ENCODE results near the gene FGF11.
"Not testable (repeated sequence)": the region's sequence is repeated elsewhere in the genome, so short reads cannot be mapped to it uniquely, and the experiment has no call there.

Gene FGF11

DNA sequence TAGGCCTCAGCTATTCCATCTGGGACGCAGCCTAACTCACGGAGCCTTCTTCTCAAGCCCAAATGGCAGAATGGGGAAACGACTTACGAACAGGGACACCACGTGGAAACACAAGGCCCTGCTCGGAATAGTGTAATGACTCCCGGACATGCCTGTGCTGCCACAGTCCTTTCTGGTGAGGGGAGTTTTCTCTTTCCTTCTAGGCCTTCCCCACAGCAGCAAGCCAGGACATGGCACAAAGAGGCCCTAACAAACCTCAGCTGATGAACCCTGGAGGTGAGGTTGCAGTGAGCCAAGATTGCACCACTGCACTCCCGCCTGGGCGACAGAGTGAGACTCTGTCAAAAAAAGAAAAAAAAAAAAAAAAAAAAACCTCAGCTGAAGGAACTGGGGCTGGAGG, 24.8 kb downstream of the FGF11 start:
- DNase-seq, result no peak

DNA sequence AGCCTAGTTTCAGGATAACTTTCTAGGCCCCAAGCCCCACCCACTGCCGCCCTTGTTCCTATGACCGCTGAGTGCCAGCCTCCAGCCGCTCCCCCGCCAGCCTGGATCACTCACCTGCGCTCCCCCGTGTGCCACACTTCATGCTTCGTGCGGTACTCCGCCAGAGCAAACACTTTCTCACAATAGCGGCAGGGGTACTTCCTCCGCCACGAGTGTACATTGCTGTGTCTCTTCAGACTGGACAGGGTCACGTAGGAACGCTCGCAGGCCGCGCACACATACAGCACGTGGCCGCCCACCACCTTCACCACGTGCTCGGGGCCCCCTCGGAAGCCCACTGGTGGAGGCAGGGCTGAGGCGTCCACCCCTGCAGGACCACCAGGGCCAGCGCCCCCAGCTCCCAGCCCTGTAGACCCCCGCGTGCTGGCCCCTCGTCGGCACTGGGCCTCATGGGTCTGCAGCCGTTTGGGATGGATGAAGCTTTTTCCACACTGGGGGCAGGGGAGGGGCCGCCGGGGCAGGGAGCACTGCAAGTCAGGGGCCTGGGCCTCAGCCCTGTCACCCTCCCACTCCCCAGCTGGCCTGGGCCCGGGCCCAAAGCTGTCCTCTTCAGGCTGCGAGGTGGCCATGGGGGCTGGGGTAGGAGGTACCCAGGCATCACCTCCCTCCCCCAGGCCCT, 26.4 kb downstream of the FGF11 start:
- no peak for DNase-seq

- no peak for DNase-seq
Observed at GRCh38 chr17:7466318-7466638, 27.0 kb downstream of the FGF11 start.

- DNase-seq, result no peak
Observed at GRCh38 chr17:7466639-7467341, 27.5 kb downstream of the FGF11 start.

DNA sequence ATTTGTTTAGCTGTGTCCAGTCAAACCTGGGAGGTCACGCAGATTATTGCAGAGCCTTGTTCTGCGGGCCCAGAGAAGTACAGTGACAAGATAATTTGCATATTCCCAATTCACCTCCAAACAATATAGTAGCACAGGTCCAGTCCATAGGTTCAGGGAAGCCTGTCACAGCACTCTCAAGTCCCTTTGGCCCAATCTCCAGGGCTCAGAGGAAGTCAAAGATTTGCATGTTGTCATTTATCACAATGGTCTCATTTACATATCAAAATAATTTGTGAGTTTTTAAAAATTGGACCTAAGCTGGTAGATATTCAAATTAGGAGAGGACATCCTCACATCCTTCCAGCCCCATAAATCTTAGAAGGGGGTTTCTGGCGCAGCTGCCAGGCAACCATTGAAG, 28.2 kb downstream of the FGF11 start:
- no peak for DNase-seq

- no peak for DNase-seq
Observed at GRCh38 chr17:7468290-7468689, 29.0 kb downstream of the FGF11 start.

- DNase-seq, result no peak
Observed at GRCh38 chr17:7468804-7469389, 29.6 kb downstream of the FGF11 start.

- not testable (repeated sequence) for DNase-seq
Observed at GRCh38 chr17:7469843-7470242, 30.5 kb downstream of the FGF11 start.

DNA sequence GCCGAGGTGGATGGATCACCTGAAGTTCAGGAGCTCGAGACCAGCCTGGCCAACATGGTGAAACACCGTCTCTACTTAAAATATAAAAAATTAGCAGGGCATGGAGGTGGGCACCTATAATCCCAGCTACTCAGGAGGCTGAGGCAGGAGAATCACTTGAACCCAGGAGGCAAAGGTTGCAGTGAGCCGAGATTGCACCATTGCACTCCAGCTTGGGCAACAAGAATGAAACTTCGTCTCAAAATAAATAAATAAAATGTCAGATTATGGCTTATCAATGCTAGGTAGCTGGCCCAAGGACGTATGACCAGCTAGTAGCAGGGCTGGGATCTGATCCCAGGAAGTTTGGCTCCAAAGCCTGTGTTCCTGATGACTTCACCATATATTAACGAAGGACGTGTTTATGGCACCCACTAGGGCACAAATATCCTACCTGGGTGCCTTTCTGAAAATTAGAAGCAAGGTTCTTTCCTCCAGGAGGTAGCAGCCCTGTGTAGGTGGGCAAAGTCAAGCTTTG, 31.2 kb downstream of the FGF11 start:
- not testable (repeated sequence) for DNase-seq

DNA sequence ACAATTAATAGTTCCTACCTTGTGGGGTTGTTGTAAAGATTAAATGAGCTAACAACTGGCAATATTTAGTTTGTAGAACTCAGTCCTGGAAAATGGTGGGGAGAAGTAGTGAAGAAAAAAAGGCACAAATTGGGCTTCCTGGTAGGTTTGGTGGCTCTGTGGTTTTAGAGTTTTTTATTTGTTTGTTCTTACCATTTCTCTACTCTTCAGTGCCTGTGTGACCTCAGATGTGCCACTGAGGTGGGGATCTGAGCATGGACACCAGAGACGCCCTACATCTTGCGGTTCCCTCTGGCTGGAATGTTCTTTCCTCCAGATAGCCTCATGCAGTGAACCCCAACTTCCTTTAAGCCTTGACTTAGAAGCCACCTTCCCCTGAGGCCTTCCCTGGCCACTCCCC, 32.4 kb downstream of the FGF11 start:
- DNase-seq, result no peak

DNA sequence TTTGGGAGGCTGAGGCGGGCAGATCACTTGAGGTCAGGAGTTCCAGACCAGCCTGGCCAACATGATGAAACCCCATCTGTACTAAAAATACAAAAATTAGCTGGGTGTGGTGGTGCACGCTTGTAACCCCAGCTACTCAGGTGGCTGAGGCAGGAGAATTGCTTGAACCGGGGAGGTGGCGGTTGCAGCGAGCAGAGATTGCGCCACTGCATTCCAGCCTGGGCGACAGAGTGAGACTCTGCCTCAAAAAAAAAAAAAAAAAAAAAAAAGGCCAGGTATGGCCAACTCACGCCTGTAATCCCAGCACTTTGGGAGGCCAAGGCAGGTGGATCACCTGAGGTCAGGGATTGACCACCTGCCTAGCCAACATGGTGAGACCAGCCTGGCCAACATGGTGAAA, 35.5 kb downstream of the FGF11 start:
- not testable (repeated sequence) for DNase-seq

DNA sequence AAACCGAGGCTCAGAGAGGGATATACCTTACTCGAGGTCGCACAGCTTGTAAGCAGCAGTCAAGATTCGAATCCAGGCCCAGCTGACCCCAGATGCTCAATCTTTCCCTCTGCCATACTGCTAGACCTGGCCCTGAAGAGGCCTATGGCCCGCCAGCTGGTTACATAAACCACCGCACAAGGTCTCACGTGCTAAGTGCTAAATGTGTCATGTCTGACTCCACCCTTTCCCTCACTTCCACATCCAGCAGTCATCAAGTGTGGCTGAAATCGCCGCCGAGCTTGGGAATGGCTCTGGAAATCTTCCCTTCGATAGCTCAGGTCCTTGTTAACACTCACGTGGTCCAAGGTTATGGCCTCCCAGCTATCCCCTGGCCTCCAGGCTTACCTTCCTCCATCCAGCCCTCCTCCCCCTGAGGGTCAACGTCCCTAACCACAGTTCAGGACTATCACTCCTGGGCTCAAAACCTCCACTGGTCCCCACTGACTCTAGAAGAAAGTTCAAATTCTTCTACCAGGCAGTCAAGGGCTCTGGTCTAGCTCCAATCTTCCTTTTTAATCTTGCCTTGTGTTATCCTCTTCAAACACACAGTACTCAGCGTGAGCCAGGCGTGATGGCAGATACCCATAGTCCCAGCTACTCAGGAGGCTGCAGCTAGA, 36.6 kb downstream of the FGF11 start:
- no peak for DNase-seq

GRCh38 chr17:7476494-7476893, 37.2 kb downstream of the FGF11 start:
- no peak for DNase-seq

DNA sequence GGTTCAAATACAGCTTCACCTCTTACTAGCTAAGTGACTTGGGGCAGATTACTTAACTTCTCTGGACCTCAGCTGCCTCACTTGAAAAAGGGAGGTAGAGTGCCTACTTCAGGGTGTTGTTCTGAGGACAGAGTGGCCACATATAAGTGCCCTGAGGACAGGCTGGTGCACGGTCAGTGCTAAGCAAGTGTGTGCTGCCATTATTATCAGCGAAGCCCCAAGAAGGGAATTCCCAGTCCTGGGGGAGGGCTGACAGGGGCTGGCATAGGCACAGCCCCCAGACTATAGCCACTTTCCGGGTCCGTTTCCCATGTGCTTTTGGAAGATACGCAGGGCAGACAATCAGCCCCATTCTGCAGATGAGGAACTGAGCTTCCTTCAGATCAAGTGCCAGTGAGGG, 37.6 kb downstream of the FGF11 start:
- no peak for DNase-seq

GRCh38 chr17:7477392-7478275, 38.3 kb downstream of the FGF11 start:
- DNase-seq, result no peak

DNA sequence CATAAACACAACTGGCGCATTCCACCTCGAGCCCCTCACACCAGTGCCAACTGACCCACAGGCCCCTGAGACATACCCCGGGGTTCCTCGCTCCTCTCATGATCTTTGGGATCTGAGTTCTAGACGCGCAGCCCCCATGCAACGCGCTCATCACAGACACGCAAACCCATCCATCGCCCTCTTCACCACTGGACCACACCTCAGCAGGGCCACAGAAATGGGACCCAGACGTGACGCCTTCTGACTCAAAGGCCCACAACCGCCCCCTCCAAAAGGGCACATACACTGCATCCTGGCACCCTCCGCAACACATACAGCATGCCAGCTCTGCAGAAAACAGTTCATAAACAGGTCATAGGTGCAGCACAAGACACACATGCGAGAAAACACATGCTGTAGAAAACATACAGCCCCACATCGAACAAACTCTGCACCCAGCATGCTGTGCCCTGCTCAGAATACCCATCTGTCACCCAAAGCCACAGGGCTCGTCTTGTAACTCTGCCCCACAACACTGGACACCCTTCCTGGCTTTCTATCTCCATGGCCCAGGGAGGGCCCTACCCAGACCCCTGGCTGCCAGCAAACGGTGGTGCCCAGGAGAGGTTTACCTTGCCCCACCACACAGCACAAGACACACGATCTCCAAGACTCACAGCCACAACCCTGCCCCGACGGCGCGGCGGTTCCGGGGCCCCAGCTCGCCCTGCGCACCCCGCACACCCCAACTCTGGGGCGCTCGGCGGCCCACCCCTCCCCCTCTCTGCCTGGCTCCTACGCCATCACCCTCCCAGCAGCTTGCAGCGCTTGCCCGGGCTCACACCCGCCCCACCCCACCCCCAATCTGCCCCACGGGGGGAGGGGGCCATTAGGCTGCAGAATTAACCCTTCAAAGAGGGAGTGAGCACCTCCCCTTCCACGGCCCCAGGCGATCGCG, 39.2 kb downstream of the FGF11 start:
- DNase-seq, result peak; percentile 4

DNA sequence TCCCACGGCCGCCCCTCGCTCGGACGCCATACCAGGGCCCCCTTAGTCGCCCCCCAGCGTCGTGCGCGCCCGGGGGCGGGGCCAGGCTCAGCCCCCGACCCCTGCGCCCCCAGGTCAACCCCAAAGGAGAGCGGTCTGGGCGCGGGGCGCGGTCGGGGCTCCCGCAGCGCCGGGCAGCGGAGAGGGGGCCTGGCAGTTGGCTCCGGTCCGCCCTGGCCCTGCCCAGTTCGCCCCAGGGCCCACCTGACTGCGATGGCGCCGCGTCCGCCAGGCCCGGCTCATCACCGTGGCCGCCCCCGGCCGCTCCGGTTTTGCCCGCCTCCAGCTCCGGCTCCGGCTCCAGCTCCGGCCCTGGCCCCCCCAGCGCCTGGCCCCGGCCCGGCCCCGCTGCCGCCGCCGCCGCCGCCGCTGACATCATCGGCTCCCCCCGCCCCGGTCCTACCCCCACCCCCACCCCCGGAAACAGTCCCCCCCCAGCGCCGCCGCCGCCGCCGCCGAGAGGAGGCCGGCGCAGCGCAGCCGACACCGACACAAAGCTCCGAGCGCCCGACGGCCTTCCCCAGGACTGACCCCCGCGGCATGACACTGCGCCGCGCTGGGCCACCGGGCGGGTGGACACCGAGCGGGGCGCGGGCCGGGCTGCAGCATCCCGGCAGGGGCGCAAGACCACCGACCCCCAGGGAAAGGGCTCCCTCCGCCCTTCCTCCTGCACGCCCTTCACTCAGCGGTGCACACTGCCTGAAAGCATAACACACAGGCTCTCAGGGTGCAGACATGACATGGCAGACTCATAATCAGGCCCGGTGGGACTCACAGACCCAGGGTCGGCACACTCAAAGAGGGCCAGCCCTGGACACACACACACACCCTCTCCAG, 40.1 kb downstream of the FGF11 start, which contains the start of gene ZBTB4:
Gene ZBTB4 (minus strand): TSS at position 419 of the 876 bp plus-strand sequence. CDS start 12,830 bp downstream, outside the sequence.
- DNase-seq, result peak; percentile 21

DNA sequence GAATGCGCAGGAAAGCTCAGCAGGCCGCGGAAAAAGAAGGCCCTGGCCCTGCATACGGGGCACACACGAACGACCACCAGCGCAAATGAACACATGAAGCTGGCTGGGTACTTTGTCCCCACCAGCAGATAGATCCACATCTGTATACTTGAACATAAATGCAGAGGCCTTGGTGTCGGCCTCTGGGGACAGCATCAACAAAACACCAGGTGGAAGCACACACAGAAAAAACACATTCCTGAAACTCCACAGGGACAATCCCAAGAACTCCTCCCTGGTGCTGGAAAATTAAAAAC, 40.7 kb downstream of the FGF11 start:
- no peak for DNase-seq

GRCh38 chr17:7481275-7481674, 42.0 kb downstream of the FGF11 start, which contains the start of gene SLC35G6:
Gene SLC35G6, plus strand, starts transcription at chr17:7481446. Its CDS starts 71 bp downstream, at chr17:7481517.
- DNase-seq, result not testable (repeated sequence)

Data from NCI-H345 (cell line).